Neural progenitor cell (in vitro differentiated cells): ENCODE results near the gene CDH26. TPM values are rescaled to one million over a fixed set of nuclear protein-coding genes. Genes with fewer than 3 reads are reported as not detected.

Experiments
- DNase-seq: peaks from one replicate; pipeline ENCODE4 v3.0.0-alpha.2; 2016; ENCODE audit warnings: low spot score
- H2AFZ ChIP-seq: fragments of 200-600 bp; sonication (generic); replicated peaks from 2 replicates; pipeline ENCODE4 v1.6.1; 2016; ENCODE audit warnings: antibody characterized with exemption
- H3F3A ChIP-seq: fragments of 200-600 bp; sonication (generic); 2 replicates; pipeline ENCODE4 v1.6.1; 2016; ENCODE audit warnings: antibody characterized with exemption, low read depth
- H3K27ac ChIP-seq: fragments of 200-600 bp; sonication (generic); 2 replicates; pipeline ENCODE4 v1.5.1; 2016; ENCODE audit warnings: mild to moderate bottlenecking
- H3K27me3 ChIP-seq: fragments of 200-600 bp; sonication (generic); 2 replicates; pipeline ENCODE4 v1.6.1; 2016; ENCODE audit warnings: mild to moderate bottlenecking, moderate library complexity
- H3K36me3 ChIP-seq: fragments of 200-600 bp; sonication (generic); 2 replicates; pipeline ENCODE4 v1.5.1; 2016
- H3K4me1 ChIP-seq: fragments of 200-600 bp; sonication (generic); 2 replicates; pipeline ENCODE4 v1.6.1; 2016; ENCODE audit warnings: mixed run types
- H3K4me2 ChIP-seq: fragments of 200-600 bp; sonication (generic); 2 replicates; pipeline ENCODE4 v1.6.1; 2016
- H3K4me3 ChIP-seq: fragments of 200-600 bp; sonication (generic); 2 replicates; pipeline ENCODE4 v1.5.1; 2016
- H3K79me2 ChIP-seq: fragments of 200-600 bp; sonication (generic); 2 replicates; pipeline ENCODE4 v1.6.1; 2016; ENCODE audit warnings: low read depth
- H3K9ac ChIP-seq: fragments of 200-600 bp; sonication (generic); 2 replicates; pipeline ENCODE4 v1.6.1; 2016
- H3K9me3 ChIP-seq: fragments of 200-600 bp; sonication (generic); 2 replicates; pipeline ENCODE4 v1.5.1; 2016; ENCODE audit warnings: low read depth
- H4K20me1 ChIP-seq: fragments of 200-600 bp; sonication (generic); 2 replicates; pipeline ENCODE4 v1.6.1; 2016; ENCODE audit warnings: low read depth
- H3K27ac Mint-ChIP-seq: 3 replicates; pipeline ENCODE4 v1.8.0; 2021; ENCODE audit warnings: mixed read lengths
- H3K27me3 Mint-ChIP-seq: 2 replicates; pipeline ENCODE4 v1.8.0; 2022; ENCODE audit warnings: low read depth, mild to moderate bottlenecking, inconsistent platforms, moderate library complexity, mixed read lengths; ENCODE audit not compliant: insufficient read depth
- H3K36me3 Mint-ChIP-seq: 3 replicates; pipeline ENCODE4 v1.8.0; 2021; ENCODE audit warnings: mixed read lengths
- H3K4me1 Mint-ChIP-seq: 3 replicates; pipeline ENCODE4 v1.8.0; 2021; ENCODE audit warnings: mixed read lengths
- H3K4me3 Mint-ChIP-seq: 3 replicates; pipeline ENCODE4 v1.8.0; 2021; ENCODE audit warnings: mild to moderate bottlenecking, moderate library complexity, mixed read lengths
- H3K9me3 Mint-ChIP-seq: 3 replicates; pipeline ENCODE4 v1.8.0; 2020; ENCODE audit warnings: mixed read lengths
- CTCF ChIP-seq: fragments of 200-600 bp; sonication (generic); IDR thresholded peaks from 2 replicates; pipeline ENCODE4 v1.5.1; 2017; ENCODE audit warnings: antibody characterized with exemption, mild to moderate bottlenecking
- EZH2 ChIP-seq: fragments of 200-600 bp; sonication (generic); IDR thresholded peaks from 2 replicates; pipeline ENCODE4 v1.6.1; 2017; ENCODE audit warnings: antibody characterized with exemption, mild to moderate bottlenecking, moderate library complexity
- EZH2phosphoT487 ChIP-seq: fragments of 200-600 bp; sonication (generic); IDR thresholded peaks from 2 replicates; pipeline ENCODE4 v1.6.1; 2017; ENCODE audit warnings: antibody characterized with exemption
- total RNA-seq: library from RNA; depleted of rRNA; stranded (reverse); fragments of >200 nt; gene quantifications from 2 replicates; pipeline ENCODE4 v1.2.3, GENCODE V29; 2015; ENCODE audit warnings: low replicate concordance

CDH26 gene
- total RNA-seq, 1 donor from 2014 or later = not detected

- H2AFZ ChIP-seq = no peak overlapping the region
- peaks cover 65% of the 10 kb centered on the region for H3K27me3 ChIP-seq
- peaks cover 2% of the 10 kb centered on the region for H3K27me3 Mint-ChIP-seq
- DNase-seq = no peak
- TF ChIP-seq CTCF (no peak), EZH2phosphoT487 (no peak), EZH2 (no peak)
- H3K4me1 ChIP-seq = peaks cover 9% of the 10 kb centered on the region
- peak overlapping the region; percentile 85 for H3K4me3 Mint-ChIP-seq
- peaks cover 30% of the 10 kb centered on the region for H3K4me1 Mint-ChIP-seq
- peaks cover 5% of the 10 kb centered on the region for H3K36me3 Mint-ChIP-seq
- no peak overlapping the region for H3K4me2 ChIP-seq
- no peaks in the 10 kb centered on the region for H3K9me3 Mint-ChIP-seq
- H3K27ac Mint-ChIP-seq = peak overlapping the region; percentile 66
- H3K36me3 ChIP-seq = no peaks in the 10 kb centered on the region
- H3K4me3 ChIP-seq = no peak overlapping the region
- no peaks in the 10 kb centered on the region for H3K9me3 ChIP-seq
- no peaks in the 10 kb centered on the region for H3K79me2 ChIP-seq
- H4K20me1 ChIP-seq = no peaks in the 10 kb centered on the region
- no peak overlapping the region for H3K27ac ChIP-seq
- H3F3A ChIP-seq = peaks cover 17% of the 10 kb centered on the region
- no peak overlapping the region for H3K9ac ChIP-seq
These were observed 19.5 kb upstream of the CDH26 start for GRCh38 chr20:59938696-59939051.

GRCh38 chr20:59939052-59939878 is 19.0 kb upstream of the CDH26 start:
- Histone ChIP-seq H3K9ac (no peak overlapping the region), H3K4me2 (peak overlapping the region; percentile 71), H3K27ac (no peak overlapping the region), H3F3A (peaks cover 17% of the 10 kb centered on the region), H3K36me3 (no peaks in the 10 kb centered on the region), H3K4me1 (peaks cover 9% of the 10 kb centered on the region), H4K20me1 (no peaks in the 10 kb centered on the region), H2AFZ (peak overlapping the region; percentile 54), H3K27me3 (peaks cover 59% of the 10 kb centered on the region), H3K9me3 (no peaks in the 10 kb centered on the region), H3K79me2 (no peaks in the 10 kb centered on the region), H3K4me3 (peak overlapping the region; percentile 50)
- DNase-seq = peak; percentile 55
- Mint-ChIP-seq H3K4me3 (peak overlapping the region; percentile 85), H3K27me3 (peaks cover under 1% of the 10 kb centered on the region), H3K27ac (no peak overlapping the region), H3K9me3 (no peaks in the 10 kb centered on the region), H3K4me1 (peaks cover 33% of the 10 kb centered on the region), H3K36me3 (peaks cover 8% of the 10 kb centered on the region)
- TF ChIP-seq EZH2 = no peak
- TF ChIP-seq CTCF = no peak
- no peak for TF ChIP-seq EZH2phosphoT487

GRCh38 chr20:59939879-59940128 is 18.4 kb upstream of the CDH26 start:
- Mint-ChIP-seq H3K4me3 (peak overlapping the region; percentile 95), H3K27ac (no peak overlapping the region), H3K27me3 (no peaks in the 10 kb centered on the region), H3K9me3 (no peaks in the 10 kb centered on the region), H3K4me1 (peaks cover 36% of the 10 kb centered on the region), H3K36me3 (peaks cover 11% of the 10 kb centered on the region)
- Histone ChIP-seq H3K9ac (no peak overlapping the region), H3K27ac (no peak overlapping the region), H3K4me1 (peaks cover 9% of the 10 kb centered on the region), H3K36me3 (no peaks in the 10 kb centered on the region), H2AFZ (peak overlapping the region; percentile 54), H3K4me3 (peak overlapping the region; percentile 50), H3K79me2 (no peaks in the 10 kb centered on the region), H3K4me2 (peak overlapping the region; percentile 71), H3K9me3 (no peaks in the 10 kb centered on the region), H3F3A (peaks cover 17% of the 10 kb centered on the region), H3K27me3 (peaks cover 53% of the 10 kb centered on the region), H4K20me1 (no peaks in the 10 kb centered on the region)
- no peak for DNase-seq
- TF ChIP-seq CTCF (no peak), EZH2 (peak; percentile 74)
